HL-60 (cell line): Measurements from ENCODE around the gene ISLR2.

Experiments used
- GABPA ChIP-seq: IDR thresholded peaks from 2 replicates; pipeline ENCODE4 v1.6.1; 2012; ENCODE audit warnings: low read depth
- POLR2AphosphoS5 ChIP-seq: IDR thresholded peaks from 2 replicates; pipeline ENCODE4 v1.6.1; 2012; ENCODE audit warnings: low read depth
- SPI1 ChIP-seq: IDR thresholded peaks from 2 replicates; pipeline ENCODE4 v1.6.1; 2012; ENCODE audit warnings: low read depth, mild to moderate bottlenecking, borderline replicate concordance
- TF ChIP-seq, protein P1 (sequence below): IDR thresholded peaks from one replicate; pipeline ENCODE4 v1.5.1; 2011; ENCODE audit warnings: low read length, control low read depth, inconsistent platforms; ENCODE audit not compliant: insufficient read depth
- TF ChIP-seq, protein P2 (sequence below): IDR thresholded peaks from 2 replicates; pipeline ENCODE4 v1.6.1; 2012; ENCODE audit warnings: low read depth; ENCODE audit not compliant: insufficient replicate concordance

DNA sequence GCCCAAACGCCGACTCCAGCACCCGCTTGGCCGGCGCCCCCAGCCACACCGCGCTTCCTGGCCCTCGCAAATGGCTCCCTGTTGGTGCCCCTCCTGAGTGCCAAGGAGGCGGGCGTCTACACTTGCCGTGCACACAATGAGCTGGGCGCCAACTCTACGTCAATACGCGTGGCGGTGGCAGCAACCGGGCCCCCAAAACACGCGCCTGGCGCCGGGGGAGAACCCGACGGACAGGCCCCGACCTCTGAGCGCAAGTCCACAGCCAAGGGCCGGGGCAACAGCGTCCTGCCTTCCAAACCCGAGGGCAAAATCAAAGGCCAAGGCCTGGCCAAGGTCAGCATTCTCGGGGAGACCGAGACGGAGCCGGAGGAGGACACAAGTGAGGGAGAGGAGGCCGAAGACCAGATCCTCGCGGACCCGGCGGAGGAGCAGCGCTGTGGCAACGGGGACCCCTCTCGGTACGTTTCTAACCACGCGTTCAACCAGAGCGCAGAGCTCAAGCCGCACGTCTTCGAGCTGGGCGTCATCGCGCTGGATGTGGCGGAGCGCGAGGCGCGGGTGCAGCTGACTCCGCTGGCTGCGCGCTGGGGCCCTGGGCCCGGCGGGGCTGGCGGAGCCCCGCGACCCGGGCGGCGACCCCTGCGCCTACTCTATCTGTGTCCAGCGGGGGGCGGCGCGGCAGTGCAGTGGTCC, 3.5 kb downstream of the ISLR2 start:
- TF ChIP-seq, protein P1, sequence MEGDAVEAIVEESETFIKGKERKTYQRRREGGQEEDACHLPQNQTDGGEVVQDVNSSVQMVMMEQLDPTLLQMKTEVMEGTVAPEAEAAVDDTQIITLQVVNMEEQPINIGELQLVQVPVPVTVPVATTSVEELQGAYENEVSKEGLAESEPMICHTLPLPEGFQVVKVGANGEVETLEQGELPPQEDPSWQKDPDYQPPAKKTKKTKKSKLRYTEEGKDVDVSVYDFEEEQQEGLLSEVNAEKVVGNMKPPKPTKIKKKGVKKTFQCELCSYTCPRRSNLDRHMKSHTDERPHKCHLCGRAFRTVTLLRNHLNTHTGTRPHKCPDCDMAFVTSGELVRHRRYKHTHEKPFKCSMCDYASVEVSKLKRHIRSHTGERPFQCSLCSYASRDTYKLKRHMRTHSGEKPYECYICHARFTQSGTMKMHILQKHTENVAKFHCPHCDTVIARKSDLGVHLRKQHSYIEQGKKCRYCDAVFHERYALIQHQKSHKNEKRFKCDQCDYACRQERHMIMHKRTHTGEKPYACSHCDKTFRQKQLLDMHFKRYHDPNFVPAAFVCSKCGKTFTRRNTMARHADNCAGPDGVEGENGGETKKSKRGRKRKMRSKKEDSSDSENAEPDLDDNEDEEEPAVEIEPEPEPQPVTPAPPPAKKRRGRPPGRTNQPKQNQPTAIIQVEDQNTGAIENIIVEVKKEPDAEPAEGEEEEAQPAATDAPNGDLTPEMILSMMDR, result no peak
- TF ChIP-seq, protein P2, sequence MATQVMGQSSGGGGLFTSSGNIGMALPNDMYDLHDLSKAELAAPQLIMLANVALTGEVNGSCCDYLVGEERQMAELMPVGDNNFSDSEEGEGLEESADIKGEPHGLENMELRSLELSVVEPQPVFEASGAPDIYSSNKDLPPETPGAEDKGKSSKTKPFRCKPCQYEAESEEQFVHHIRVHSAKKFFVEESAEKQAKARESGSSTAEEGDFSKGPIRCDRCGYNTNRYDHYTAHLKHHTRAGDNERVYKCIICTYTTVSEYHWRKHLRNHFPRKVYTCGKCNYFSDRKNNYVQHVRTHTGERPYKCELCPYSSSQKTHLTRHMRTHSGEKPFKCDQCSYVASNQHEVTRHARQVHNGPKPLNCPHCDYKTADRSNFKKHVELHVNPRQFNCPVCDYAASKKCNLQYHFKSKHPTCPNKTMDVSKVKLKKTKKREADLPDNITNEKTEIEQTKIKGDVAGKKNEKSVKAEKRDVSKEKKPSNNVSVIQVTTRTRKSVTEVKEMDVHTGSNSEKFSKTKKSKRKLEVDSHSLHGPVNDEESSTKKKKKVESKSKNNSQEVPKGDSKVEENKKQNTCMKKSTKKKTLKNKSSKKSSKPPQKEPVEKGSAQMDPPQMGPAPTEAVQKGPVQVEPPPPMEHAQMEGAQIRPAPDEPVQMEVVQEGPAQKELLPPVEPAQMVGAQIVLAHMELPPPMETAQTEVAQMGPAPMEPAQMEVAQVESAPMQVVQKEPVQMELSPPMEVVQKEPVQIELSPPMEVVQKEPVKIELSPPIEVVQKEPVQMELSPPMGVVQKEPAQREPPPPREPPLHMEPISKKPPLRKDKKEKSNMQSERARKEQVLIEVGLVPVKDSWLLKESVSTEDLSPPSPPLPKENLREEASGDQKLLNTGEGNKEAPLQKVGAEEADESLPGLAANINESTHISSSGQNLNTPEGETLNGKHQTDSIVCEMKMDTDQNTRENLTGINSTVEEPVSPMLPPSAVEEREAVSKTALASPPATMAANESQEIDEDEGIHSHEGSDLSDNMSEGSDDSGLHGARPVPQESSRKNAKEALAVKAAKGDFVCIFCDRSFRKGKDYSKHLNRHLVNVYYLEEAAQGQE, result no peak
- TF ChIP-seq POLR2AphosphoS5 (no peak), GABPA (no peak), SPI1 (no peak)
